Esophagus mucosa (tissue), 1 donor: Measurements from ENCODE around the gene ZDBF2. TPM values are rescaled to one million over a fixed set of nuclear protein-coding genes. Genes with fewer than 3 reads are reported as not detected.
"Not testable (repeated sequence)": the region's sequence is repeated elsewhere in the genome, so short reads cannot be mapped to it uniquely, and the experiment has no call there.

Source experiments
- ATAC-seq: fragments of 200-7000 bp; cut with Tn5 transposase; one replicate; pipeline ENCODE4 v1.9.1; 2020
- total RNA-seq: library from RNA; stranded (reverse); gene quantifications from one replicate; pipeline ENCODE4 v1.2.4, GENCODE V29; 2023
- donor health status: DM: yes; HTN: yes; CAD: no.

The ZDBF2 gene
- total RNA-seq, 1 donor from 2014 or later = 5.6 TPM

GRCh38 chr2:206259376-206260187, 14.9 kb upstream of the ZDBF2 start:
- ATAC-seq = no peak

DNA sequence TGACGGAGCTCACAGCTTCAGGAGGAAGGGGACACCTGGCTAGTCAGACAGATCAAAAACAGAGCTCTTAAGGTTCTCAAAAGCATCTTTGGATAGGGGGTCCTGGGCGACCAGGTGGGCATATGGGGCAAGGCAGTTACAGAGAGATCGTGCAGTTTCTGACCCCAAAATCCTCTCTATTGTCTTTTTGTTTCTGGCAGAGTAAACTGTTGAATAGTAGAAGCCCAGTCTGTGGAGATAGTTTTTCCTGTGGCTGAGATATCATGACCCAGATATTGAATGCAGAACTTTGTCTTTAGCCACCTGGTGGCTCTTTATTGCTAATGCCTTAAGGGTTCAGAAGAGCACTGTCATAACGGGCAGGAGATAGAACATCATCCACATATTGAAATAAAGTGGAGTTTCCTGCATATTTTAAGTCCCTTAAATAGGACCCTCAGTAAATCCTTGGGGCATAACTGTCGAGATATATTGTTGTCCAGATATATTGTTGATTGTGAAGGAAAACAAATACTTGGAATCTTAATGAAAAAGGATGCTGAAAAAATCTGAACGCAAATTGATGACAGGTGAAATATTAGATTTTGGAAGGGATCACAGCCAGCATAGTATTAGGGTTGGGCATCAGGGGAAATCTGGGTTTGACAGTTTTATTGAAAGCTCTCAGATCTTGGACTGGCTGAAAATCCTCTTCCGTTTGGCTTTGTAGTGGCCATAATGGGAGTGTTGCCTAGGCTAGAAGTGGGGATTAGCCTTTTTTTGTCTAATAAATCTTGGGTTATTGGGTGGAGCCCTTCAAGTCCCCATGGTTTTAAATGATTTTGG, 14.1 kb upstream of the ZDBF2 start:
- peak; percentile 77 for ATAC-seq

- no peak for ATAC-seq
These were observed 10.4 kb upstream of the ZDBF2 start for GRCh38 chr2:206263959-206264603.

- no peak for ATAC-seq
These were observed 8.0 kb upstream of the ZDBF2 start for GRCh38 chr2:206266130-206267125.

- ATAC-seq = no peak
These were observed 6.9 kb upstream of the ZDBF2 start for GRCh38 chr2:206267567-206267966.

DNA sequence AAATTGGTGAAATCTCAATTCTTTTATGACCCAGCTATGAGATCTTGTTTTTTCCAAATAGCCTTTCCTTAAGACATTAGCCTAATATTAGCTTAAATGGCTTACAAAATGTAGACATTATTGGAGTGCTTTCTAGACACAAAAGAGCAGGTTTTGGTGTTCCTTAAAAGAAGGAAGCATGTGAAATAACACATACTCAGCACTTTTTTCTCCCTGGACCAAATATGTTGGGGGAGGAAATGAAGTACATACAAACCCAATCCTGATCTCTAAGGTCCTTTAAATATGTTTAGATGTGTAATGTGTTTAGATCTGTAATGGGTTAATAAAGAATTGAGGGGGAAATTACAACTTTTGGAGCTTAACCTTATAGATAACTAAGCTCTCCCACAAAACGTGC, 3.4 kb upstream of the ZDBF2 start:
- no peak for ATAC-seq

DNA sequence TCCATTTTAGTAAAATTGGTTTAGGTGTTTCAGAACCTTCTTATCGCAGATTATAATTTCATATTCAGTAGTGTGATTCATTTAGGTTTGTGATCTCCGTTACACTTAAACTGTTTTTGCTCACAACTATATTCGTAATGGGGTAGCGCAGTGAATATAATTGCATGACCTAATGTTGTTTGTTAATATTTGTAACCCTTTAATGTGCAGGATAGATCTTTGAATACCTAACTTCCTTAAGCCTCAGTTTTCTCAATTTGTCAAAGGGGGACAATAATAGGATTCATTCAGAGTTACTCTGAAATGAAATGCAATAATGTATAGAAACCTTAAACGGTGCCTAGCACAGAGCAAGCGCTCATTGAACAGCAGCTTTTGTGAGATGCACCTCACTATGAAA, 558 bp upstream of the ZDBF2 start:
- no peak for ATAC-seq

DNA sequence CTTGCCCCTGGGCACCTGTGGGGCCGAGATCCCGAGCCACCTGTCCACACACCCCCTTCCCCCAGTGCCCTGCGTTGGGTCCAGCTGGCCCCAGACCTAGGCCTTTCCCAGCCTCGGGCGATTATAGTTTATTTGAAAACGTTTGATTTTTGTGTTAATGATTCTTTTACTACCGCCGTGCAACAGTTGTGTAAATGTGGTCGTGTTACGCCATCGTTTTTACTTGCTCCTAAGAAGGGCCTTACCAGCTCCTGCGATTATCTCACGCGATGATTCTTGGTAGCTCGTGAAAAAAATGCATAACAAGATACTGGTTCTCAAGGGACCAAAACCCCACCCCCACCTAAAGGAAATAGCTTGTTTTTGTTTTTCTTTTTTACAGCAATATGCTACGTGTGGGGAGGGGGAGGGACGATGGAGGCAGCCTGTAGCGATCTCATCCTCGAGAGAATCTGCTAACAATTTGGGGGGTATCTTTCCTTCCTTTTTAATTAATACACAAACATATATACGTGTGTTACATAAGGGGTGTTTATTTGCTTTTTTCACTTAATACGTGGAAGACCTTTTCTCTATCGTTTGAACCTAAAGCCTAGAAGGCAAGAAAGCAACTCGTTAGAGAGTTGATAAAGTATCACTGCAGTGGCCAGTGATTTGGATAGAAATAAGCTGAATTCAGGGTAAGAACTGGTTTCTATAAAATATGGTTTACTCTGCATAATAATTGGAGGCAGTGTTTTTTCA, 1.0 kb downstream of the ZDBF2 start:
- ATAC-seq = peak; percentile 16

DNA sequence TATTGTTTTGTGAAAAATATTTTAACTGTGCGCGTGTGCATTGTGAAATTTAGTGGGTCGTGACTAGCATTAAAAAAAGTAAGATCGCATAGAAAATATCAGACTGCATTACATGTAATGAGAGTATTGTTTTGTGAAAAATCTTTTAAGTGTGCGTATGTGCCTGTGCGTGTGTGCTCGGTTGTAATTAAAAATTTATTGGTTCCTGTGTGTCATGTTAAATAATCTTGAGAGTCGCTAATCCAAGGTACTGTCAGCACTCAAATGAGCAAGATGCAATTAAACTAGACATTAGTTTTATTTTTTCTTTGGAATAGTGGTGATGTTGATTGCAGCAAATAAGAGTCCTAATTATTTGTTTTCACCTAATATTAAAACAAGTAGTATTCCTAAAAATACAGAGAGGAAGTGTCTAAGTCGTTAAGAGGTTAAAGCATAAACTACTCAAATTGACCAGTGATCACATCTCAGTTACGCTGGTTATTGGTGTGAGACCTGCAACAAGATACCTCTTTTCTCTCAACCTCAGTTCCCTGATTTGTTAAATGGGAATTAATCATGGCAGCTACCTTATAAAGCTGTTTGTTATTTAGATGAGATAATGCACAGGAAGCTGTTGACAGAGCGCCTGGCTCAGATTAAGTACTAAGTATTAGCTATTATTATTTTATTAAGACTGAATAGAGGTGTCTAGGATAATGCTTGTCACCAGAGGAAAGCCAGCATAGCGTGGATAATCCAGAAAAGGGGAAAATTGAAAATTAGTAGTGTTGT, 1.9 kb downstream of the ZDBF2 start:
- no peak for ATAC-seq

DNA sequence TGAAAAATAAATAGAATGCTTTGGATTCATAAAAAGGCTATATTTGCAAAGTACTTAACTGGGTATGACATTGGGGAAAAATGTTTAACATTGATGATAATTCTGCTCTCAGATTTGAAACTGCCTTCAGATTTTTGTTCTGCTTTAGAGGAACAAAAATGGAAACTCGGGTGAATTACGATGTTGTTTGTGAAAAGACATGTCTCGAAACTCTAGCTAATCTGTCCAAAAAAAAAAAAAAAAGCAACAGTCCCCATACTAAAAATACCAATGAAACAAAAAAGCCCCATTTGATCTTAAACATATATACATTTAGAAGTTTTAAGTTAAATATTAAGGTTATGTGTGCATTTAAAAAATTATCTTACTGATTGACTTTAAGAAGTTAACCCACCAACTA, 3.0 kb downstream of the ZDBF2 start:
- no peak for ATAC-seq

DNA sequence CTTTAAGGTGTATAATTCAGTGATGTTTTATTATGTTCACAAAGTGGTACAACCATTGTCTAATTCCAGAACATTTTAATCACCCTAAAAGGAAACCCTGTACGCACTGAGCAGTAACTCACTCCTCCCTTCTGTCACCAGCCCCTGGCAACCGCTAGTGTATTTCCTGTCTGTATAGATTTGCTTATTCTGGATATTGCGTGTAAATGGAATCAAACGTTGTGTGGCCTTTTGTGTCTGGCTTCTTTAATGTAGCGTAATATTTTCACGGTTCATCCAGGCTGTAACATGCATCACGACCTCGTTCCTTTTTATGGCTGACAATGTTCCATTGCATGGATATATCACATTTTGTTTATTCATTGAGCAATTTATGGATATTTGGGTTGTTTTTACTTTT, 8.3 kb downstream of the ZDBF2 start:
- ATAC-seq = no peak

GRCh38 chr2:206287197-206287596, 12.7 kb downstream of the ZDBF2 start:
- no peak for ATAC-seq

- no peak for ATAC-seq
These were observed 14.9 kb downstream of the ZDBF2 start for GRCh38 chr2:206289391-206289790.

- ATAC-seq = no peak
These were observed 21.7 kb downstream of the ZDBF2 start for GRCh38 chr2:206296128-206296527.

DNA sequence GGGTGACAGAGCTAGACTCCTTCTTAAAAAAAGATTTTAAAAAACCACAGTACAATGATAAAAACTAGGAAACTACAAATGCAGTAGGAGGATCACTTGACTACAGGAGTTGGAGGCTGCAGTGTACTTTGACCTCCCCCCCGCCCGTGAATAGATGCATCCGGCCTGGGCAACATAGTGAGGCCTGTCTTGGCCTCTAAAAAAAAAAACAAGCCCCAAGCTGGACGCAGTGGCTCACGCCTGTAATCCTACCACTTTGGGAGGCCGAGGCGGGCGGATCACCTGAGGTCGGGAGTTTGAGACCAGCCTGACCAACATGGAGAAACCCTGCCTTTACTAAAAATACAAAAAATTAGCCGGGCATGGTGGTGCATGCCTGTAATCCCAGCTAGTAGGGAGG, 25.1 kb downstream of the ZDBF2 start:
- ATAC-seq = not testable (repeated sequence)

DNA sequence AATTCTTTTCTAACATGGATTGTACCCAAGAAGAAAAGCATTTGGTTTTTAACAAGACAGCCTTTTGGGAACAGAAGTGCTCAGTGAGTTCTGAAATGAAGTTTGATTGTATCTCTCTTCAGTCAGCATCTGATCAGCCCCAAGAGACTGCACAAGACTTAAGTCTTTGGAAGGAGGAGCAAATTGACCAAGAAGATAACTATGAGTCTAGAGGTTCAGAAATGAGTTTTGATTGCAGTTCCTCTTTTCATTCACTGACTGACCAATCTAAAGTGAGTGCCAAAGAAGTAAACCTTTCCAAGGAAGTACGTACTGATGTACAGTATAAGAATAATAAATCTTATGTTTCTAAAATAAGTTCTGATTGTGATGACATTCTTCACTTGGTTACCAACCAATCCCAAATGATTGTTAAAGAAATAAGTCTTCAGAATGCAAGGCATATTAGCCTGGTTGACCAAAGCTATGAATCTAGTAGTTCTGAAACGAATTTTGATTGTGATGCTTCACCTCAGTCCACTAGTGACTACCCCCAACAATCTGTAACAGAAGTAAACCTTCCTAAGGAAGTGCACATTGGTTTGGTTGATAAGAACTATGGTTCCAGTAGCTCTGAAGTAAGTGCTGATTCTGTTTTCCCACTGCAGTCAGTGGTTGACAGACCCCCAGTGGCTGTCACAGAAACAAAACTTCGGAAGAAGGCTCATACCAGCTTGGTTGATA, 31.2 kb downstream of the ZDBF2 start:
- ATAC-seq = no peak

GRCh38 chr2:206311026-206311425, 36.6 kb downstream of the ZDBF2 start:
- ATAC-seq = no peak

GRCh38 chr2:206316141-206316540, 41.7 kb downstream of the ZDBF2 start:
- ATAC-seq = no peak

DNA sequence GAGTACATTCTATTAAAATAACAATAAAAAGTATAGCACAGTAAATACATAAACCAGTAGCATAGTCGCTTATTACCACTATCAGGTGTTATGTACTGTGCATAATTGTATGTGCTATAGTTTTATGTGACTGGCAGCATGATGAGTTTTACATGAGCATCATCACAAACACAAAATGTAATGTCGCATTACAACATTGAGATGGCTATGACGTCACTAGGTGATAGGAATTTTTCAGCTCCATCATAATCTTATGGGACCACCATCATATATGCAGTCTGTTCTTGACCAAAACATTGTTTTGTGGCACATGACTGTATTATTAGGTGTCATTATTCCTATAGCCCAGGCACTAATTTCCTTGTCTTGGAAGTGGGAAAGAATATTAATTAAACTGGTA, 48.6 kb downstream of the ZDBF2 start:
- ATAC-seq = no peak

GRCh38 chr2:206323486-206323885, 49.0 kb downstream of the ZDBF2 start:
- ATAC-seq = no peak
